Measurements from ENCODE around the gene PRR15L. TPM values are rescaled to one million over a fixed set of nuclear protein-coding genes. Genes with fewer than 3 reads are reported as not detected.

The PRR15L gene
- total and polyA plus RNA-seq, 2 of the 8 experiments (the other 6 are each of a cell fraction or from before 2014, with no cell fraction given): 0.26 to 1.1 TPM

GRCh38 chr17:47983492-47984223, 26.0 kb upstream of the PRR15L start (continued):
- TF ChIP-seq NANOG (IDR thresholded peaks at IDR 0.05; ENCODE audit: insufficient read depth, low read depth, low read length, poor library complexity, severe bottlenecking): no peak

All from H1 (cell line).